ENCODE measurements around the gene LSM14A. TPM values are rescaled to one million over a fixed set of nuclear protein-coding genes. Genes with fewer than 3 reads are reported as not detected.

Gene LSM14A
- total RNA-seq, 4 donors from 2014 or later = 94.4 to 172 (median 130) TPM

- intact Hi-C loops (cut with DNase I) = loop anchor here (5.0 kb wide), 1 partner anchor 103 kb away; no protein-coding TSS in a partner anchor
- no peak for DNase-seq (ENCODE audit: extremely low spot score)
- WGBS = 11% methylated on average over 7 of the region's 7 CpGs
Observed at GRCh38 chr19:34145741-34146202, 26.5 kb upstream of the LSM14A start.

GRCh38 chr19:34148658-34149185 is 23.6 kb upstream of the LSM14A start:
- Histone ChIP-seq H3K4me3 (no peak overlapping the region), H3K27ac (replicated peaks in 1 of 4) (no peak overlapping the region), H3K36me3 (no peaks in the 10 kb centered on the region), H3K27me3 (no peaks in the 10 kb centered on the region), H3K4me1 (no peaks in the 10 kb centered on the region), H3K9me3 (no peaks in the 10 kb centered on the region)
- intact Hi-C loops (cut with DNase I) = loop anchor here (5.0 kb wide), 1 partner anchor 106 kb away; no protein-coding TSS in a partner anchor
- WGBS = 95% methylated on average over 5 of the region's 9 CpGs
- DNase-seq (ENCODE audit: extremely low spot score) = no peak
- TF ChIP-seq CTCF (IDR thresholded peaks at IDR 0.05) (no peak), POLR2AphosphoS5 (IDR thresholded peaks at IDR 0.05) (no peak), POLR2A (IDR thresholded peaks at IDR 0.05; ENCODE audit: low read depth) (no peak), EP300 (IDR thresholded peaks at IDR 0.05) (no peak)

More at GRCh38 chr19:34145741-34146202, 26.5 kb upstream of the LSM14A start:
- Histone ChIP-seq H3K9me3 (no peaks in the 10 kb centered on the region), H3K27me3 (no peaks in the 10 kb centered on the region), H3K4me1 (no peaks in the 10 kb centered on the region), H3K4me3 (no peak overlapping the region), H3K36me3 (no peaks in the 10 kb centered on the region), H3K27ac (replicated peaks in 1 of 4) (no peak overlapping the region)
- TF ChIP-seq CTCF (IDR thresholded peaks at IDR 0.05) (peak; percentile 70 to 90 (median 80)), POLR2AphosphoS5 (IDR thresholded peaks at IDR 0.05) (no peak)

- no peak for TF ChIP-seq POLR2AphosphoS5 (IDR thresholded peaks at IDR 0.05)
- no peak for TF ChIP-seq POLR2A (IDR thresholded peaks at IDR 0.05; ENCODE audit: low read depth)
- no peak for TF ChIP-seq CTCF (IDR thresholded peaks at IDR 0.05)
- TF ChIP-seq EP300 (IDR thresholded peaks at IDR 0.05) = no peak
- intact Hi-C loops (cut with DNase I) = loop anchor here (5.0 kb wide), 1 partner anchor 108 kb away; no protein-coding TSS in a partner anchor
- WGBS = 83% methylated on average over 5 of the region's 5 CpGs
- Histone ChIP-seq H3K36me3 (no peaks in the 10 kb centered on the region), H3K27ac (replicated peaks in 1 of 4) (no peak overlapping the region), H3K4me1 (no peaks in the 10 kb centered on the region), H3K9me3 (no peaks in the 10 kb centered on the region), H3K27me3 (no peaks in the 10 kb centered on the region), H3K4me3 (no peak overlapping the region)
- DNase-seq (ENCODE audit: extremely low spot score) = no peak
Observed at GRCh38 chr19:34149873-34150272, 22.4 kb upstream of the LSM14A start.

- no peaks in the 10 kb centered on the region for H3K27me3 ChIP-seq
- WGBS = 66% methylated on average over 4 of the region's 4 CpGs
- H3K36me3 ChIP-seq = no peaks in the 10 kb centered on the region
- DNase-seq (ENCODE audit: extremely low spot score) = no peak
- no peak for TF ChIP-seq EP300 (IDR thresholded peaks at IDR 0.05)
- no peak for TF ChIP-seq POLR2A (IDR thresholded peaks at IDR 0.05; ENCODE audit: low read depth)
- TF ChIP-seq POLR2AphosphoS5 (IDR thresholded peaks at IDR 0.05) = no peak
- no peak for TF ChIP-seq CTCF (IDR thresholded peaks at IDR 0.05)
- H3K27ac ChIP-seq (replicated peaks in 1 of 4) = no peak overlapping the region
- no peaks in the 10 kb centered on the region for H3K4me1 ChIP-seq
- H3K9me3 ChIP-seq = no peaks in the 10 kb centered on the region
- intact Hi-C loops (cut with DNase I) = no loop called here
- no peak overlapping the region for H3K4me3 ChIP-seq
Observed at GRCh38 chr19:34150558-34150957, 21.7 kb upstream of the LSM14A start.

- no peak overlapping the region for H3K4me3 ChIP-seq
- no peak for DNase-seq (ENCODE audit: extremely low spot score)
- H3K9me3 ChIP-seq = no peaks in the 10 kb centered on the region
- intact Hi-C loops (cut with DNase I) = no loop called here
- H3K27me3 ChIP-seq = no peaks in the 10 kb centered on the region
- TF ChIP-seq POLR2AphosphoS5 (IDR thresholded peaks at IDR 0.05) (no peak), POLR2A (IDR thresholded peaks at IDR 0.05; ENCODE audit: low read depth) (no peak), EP300 (IDR thresholded peaks at IDR 0.05) (no peak), CTCF (IDR thresholded peaks at IDR 0.05) (no peak)
- no peaks in the 10 kb centered on the region for H3K36me3 ChIP-seq
- H3K4me1 ChIP-seq = no peaks in the 10 kb centered on the region
- no peak overlapping the region for H3K27ac ChIP-seq (replicated peaks in 1 of 4)
- 91% methylated on average over 5 of the region's 5 CpGs for WGBS
Observed at GRCh38 chr19:34151439-34151838, 20.9 kb upstream of the LSM14A start.
